ENCODE data around the gene NUAK2.
"Not testable (repeated sequence)": the region's sequence is repeated elsewhere in the genome, so short reads cannot be mapped to it uniquely, and the experiment has no call there.

NUAK2 gene

DNA sequence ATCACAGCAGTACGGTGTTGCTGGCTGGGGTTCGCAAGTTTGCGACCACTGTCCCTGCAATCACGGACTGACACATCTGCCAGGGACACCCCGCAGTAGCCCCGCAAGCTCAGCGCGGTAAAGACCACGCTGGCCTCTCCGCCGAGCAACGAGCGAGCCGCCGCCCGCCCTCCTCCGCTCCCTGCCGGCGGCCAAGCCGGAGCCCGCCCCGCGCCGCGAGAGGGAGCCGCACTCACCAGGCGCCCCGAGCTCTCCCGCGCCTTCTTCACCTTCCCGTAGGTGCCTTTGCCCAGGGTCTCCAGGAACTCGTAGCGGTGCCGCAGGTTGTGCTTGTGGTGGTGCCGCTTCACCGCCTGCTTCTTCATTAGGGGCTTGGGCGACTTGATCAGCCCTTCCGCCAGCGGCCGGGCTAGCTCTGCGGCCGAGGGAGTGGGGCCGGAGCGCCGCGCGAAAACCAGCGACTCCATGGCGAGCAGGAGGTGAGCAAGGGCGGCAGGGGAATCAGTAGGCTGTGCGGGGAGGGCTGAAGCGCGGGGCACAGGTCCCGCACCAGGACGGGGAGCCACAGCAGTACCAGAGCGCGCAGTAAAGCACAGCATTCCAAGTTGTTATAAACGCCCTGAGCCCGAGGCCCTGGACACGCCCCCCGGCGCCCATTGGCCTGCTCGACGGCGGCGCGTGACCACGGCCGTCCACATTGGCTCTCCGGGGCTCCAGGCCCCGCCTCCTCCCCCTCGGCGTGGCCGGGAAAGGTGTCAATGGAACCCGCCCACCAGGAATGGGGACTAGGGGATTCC, at the start of gene NUAK2:
TSS of gene NUAK2 (minus strand) at position 584 of the 797 bp plus-strand sequence. CDS start at position 467, 117 bp downstream.
- DNase-seq (ENCODE audit: low read depth in 1 of 2, low spot score in 1 of 2), result peak; percentile 67 to 79

GRCh38 chr1:205370780-205371179, 49.2 kb upstream of the NUAK2 start:
- DNase-seq (ENCODE audit: low read depth in 1 of 2, low spot score in 1 of 2), result no peak

DNA sequence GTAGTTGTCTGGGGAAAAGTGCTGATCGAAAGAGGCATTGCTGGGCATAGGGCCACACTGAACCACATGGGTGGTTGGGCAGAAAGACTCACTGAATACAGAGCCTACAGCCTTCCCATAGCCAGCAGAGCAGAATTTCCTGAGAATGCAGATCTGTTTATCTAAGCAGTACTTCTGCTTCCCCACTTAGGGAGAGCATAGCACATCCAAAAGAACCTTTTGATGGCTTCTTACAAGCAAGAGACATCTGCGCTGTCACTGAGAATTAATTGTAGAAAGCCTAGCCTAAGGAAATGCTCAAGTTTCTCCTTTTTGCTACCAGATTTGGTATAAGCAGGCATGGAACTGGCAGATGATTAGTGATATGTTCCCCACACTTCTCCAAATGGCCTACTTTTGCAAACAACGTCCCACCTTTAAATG, 48.2 kb upstream of the NUAK2 start:
- DNase-seq (ENCODE audit: low read depth in 1 of 2, low spot score in 1 of 2), result no peak

- no peak for DNase-seq (ENCODE audit: low read depth in 1 of 2, low spot score in 1 of 2)
Observed at GRCh38 chr1:205368478-205368877, 46.9 kb upstream of the NUAK2 start.

GRCh38 chr1:205365945-205366463, 44.5 kb upstream of the NUAK2 start:
- DNase-seq (ENCODE audit: low read depth in 1 of 2, low spot score in 1 of 2), result no peak

DNA sequence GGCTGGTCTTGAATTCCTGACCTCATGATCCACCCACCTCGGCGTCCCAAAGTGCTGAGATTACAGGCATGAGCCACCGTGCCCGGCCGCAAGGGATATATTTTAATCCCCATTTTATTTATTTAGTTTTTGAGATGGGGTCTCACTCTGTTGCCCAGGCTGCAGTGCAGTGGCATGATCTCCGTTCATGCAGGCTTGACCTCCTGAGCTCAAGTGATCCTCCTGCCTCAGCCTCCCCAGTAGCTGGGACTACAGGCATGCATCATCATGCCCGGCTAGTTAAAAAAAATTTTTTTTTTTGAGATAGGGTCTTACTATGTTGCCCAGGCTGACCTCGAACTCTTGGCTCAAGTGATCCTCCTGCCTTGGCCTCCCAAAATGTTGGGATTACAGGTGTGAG, 43.5 kb upstream of the NUAK2 start:
- DNase-seq (ENCODE audit: low read depth in 1 of 2, low spot score in 1 of 2), result not testable (repeated sequence)

DNA sequence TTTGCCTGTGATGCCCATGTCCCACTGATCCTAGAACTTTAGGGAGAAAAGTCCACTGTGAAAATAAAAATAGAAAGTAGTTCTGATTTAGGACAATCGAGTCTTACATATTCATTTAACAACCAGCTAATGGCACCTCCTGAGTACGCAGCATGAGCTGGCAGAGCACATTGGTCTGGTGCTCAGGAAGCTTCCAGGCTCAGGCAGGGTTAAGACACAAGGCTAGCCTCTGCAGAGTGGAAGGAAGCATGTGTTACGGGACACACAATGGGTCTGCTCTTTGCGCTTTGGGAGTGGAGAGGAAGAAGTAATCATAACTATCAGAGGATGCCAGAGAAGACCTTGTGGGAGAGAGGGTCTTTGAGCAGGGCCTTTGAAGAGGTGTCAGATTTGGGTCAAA, 39.3 kb upstream of the NUAK2 start:
- no peak for DNase-seq (ENCODE audit: low read depth in 1 of 2, low spot score in 1 of 2)

DNA sequence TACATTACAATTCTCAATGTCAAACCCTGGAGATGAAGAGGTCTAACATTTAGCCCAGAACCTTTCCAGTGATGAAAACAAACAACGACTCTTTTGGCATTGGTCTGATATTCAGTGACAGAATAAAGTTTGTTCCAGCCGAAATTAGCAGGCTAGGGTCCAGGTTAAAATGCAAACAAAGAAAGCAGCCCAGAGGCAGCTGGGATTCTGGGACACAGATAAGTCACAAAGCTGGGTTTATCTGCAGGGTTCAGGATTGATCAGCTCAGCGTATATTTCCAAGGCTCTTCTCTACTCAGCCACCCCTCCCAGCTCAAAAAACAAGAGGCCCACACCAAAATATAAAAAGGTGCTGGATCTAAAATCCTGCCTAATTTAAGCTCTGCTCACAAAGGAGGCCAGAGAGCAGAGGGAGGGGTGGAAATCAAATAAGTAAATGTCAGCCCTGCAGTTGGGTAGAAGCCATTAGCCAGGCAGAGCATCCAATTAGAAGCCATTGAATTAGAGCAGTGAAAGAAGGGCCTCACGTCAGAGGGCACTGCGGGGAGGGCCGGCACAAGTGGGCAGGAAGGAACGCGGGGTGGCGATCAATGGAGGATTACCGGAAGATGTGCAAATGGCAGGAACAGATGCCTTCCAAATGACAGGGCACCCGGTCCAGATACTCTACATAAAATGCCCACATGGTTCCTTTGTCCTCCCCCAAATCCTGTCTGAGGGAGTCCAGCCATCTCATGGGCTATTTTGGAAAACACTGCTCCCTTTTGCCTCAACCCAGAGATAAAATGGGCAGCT, 38.4 kb upstream of the NUAK2 start:
- DNase-seq (ENCODE audit: low read depth in 1 of 2, low spot score in 1 of 2), result no peak

- no peak for DNase-seq (ENCODE audit: low read depth in 1 of 2, low spot score in 1 of 2)
Observed at GRCh38 chr1:205358579-205358978, 37.0 kb upstream of the NUAK2 start.

DNA sequence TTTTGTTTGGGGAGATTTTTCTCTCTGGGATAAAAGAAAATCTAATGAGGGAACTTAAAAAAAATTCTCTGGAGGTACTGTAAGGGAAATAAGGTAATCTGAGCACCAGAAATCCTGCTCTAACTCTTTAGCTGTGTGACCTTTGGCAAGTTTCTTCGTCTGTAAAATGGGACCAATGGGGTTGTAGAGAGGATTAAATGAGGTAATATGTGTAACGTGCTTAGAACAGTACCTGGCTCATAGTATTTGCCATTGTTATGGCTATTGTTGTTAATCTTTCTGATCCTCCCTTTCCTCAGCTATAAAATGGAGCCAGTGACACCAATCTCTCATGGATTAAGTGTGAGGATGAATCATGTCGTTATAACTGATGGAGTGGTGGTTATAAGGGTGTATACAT, 36.0 kb upstream of the NUAK2 start:
- no peak for DNase-seq (ENCODE audit: low read depth in 1 of 2, low spot score in 1 of 2)

- no peak for DNase-seq (ENCODE audit: low read depth in 1 of 2, low spot score in 1 of 2)
Observed at GRCh38 chr1:205356440-205357139, 35.0 kb upstream of the NUAK2 start, which contains the start of gene KLHDC8A. KLHDC8A (minus strand) TSS chr1:205356922; CDS start chr1:205343604, 13,318 bp downstream.

- DNase-seq (ENCODE audit: low read depth in 1 of 2, low spot score in 1 of 2), result no peak
Observed at GRCh38 chr1:205355075-205355453, 33.5 kb upstream of the NUAK2 start.

DNA sequence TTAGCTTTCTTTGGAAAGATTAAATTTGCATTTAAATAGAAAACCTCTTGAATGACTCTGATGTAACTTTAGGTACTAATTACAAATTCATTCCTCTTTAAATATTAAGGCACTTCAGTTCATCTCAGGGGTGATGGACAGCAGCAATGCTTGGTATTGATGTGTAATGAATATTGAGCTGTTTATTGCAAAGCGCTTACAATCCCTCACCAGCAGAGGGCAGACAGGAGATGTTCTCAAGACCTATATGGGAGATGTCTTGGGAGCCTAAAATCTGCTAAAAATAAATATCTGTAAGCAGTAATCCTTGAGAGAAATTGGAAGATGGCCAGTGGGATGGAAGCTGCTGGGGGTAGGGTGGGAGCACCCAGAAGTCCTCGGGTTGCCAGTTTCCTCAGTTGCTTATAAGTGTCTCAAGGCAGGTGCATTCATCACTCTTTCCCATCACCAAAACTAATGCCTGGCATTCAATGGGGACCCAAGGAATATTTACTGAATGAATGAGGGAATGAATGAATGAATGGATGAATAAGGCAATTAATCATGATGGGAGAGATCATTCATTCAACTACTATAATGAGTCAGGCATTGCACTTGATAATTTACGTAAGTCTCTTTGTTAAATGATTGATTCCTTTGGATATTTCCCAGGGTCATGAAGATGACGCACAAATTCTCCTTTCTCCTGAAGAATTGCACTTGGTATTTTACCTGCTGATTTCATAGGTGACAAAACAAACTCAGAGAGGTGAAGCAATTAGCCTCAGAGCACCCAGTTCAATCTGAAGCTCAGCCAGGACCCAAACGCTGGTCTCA, 32.9 kb upstream of the NUAK2 start:
- DNase-seq (ENCODE audit: low read depth in 1 of 2, low spot score in 1 of 2), result peak; percentile 20 to 29

DNA sequence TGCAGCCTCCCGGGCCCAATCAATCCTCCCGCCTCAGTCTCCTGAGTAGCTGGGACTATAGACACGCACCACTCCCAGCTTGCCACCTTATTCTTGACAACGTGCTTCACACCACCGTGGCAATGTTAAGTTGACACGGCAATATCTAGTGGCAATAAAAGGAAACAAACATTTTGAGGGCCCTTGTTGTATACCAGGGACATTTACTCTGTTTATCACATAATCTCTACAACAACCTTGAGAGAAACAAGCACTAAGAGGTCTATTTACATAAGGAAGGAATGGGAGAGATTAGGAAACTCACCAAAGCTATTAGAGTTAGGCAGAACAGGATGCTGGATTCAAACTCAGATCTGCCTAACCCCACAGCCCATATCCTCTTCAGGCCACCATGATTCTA, 32.1 kb upstream of the NUAK2 start:
- no peak for DNase-seq (ENCODE audit: low read depth in 1 of 2, low spot score in 1 of 2)

GRCh38 chr1:205353191-205353590, 31.6 kb upstream of the NUAK2 start:
- no peak for DNase-seq (ENCODE audit: low read depth in 1 of 2, low spot score in 1 of 2)

GRCh38 chr1:205351984-205352713, 30.6 kb upstream of the NUAK2 start:
- no peak for DNase-seq (ENCODE audit: low read depth in 1 of 2, low spot score in 1 of 2)

GRCh38 chr1:205350691-205351141, 29.2 kb upstream of the NUAK2 start:
- DNase-seq (ENCODE audit: low read depth in 1 of 2, low spot score in 1 of 2), result no peak

DNA sequence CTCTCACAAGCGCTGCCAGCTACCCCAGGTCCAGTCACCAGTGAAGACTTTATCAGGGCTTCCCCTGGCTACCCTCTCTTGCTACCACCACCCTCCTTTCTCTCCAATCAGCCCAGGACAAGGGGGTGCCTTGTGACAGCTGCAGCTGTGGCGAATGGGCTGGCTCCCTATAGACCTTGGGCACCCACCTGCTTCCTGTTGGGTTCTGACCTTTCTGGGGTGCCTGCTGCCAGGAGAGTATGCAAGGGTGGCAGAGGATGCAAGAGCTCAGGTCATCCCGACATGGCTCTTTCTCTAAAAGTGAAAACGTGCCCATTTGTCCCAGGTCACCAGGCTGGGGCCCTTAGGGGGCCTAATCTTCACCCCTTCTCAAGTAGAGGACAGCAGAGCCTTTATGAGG, 28.6 kb upstream of the NUAK2 start:
- DNase-seq (ENCODE audit: low read depth in 1 of 2, low spot score in 1 of 2), result no peak

DNA sequence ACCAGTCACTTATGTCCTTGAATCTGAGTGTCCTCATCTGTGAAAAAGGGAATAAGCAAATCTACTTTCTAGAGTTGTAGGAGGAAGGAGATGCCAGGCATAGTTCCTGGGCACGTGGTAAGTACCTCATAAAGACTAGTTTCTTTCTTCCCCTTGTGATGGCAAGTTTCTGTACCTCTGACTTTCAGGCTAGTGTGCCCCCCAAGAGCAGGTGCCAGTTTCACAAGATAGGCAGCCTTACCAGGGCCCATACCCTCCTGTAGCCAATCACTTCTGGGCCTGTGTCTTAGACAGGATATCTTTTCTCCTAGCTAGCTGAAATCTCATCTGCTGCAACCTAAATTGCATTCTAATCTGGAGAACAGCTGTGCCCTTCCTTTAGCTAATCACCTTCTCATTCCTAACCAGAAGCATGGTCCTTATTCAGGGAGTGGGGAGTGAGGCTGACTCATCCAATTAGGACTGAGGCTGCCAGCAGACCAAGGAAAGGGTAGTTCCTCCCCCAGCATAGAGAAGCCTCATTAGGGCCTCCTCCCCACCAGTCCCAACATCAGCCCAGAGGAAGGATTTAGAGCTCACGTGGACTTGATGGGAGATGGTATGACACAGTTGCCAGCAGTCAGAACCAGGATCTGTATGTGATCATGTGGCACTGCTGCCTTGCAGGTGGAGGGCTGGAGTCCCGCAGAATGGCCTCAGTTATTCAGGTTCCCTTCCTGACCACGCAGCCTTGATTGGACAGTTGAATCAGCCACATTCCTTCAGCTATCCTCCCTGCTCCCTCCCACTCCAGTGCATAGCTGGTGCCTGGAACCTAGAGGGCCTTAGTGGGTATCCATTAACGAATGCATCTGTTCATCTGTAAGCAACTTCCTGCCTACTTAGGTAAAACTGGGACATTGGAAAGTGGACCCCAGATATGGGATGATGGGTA, 27.3 kb upstream of the NUAK2 start:
- DNase-seq (ENCODE audit: low read depth in 1 of 2, low spot score in 1 of 2), result no peak
